ENCODE results near the gene NUDT14. TPM values are rescaled to one million over a fixed set of nuclear protein-coding genes. Genes with fewer than 3 reads are reported as not detected.
A peak's percentile ranks its signal among the peaks of the same experiment; 100 is the strongest.

NUDT14 gene
- total and polyA plus RNA-seq, 8 donors: 15.2 to 62.6 (median 26.6) TPM; not detected in 1

DNA sequence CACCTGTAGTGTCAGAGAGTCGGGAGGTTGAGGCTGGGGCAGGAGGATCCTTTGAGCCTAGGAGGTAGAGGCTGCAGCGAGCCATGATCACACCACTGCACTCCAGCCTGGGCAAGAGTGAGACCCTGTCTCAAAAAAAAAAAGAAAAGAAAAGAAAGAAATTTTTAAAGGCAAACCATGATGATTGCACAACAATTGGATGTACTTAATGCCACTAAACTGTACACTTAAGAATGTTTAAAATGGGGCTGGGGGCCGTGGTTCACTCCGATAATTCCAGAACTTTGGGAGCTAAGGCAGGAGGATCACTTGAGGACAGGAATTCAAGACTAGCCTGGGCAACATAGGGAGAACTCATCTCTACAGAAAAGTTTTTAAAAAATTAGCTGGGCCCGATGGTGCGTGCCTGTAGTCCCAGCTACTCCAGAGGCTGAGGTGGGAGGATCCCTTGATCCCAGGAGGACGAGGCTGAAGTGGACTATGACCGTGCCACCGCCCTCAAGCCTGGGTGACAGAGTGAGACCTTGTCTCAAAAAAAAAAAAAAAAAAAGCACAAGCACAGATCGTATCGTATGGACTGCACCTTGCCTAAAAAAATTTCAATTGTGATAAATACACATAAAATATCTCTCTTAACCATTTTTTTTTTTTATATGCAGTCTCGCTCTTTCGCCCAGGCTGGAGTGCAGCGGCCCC, 45.3 kb downstream of the NUDT14 start:
- no peak overlapping the region for H3K4me3 ChIP-seq
- no peaks in the 10 kb centered on the region for H3K4me1 ChIP-seq
- no peak overlapping the region for H3K27ac ChIP-seq
- WGBS, 5 donors: 84 to 92% (median 86%) methylated on average over 14 of the region's 14 CpGs
- H3K9me3 ChIP-seq: peaks cover 4 to 35% (median 27%) of the 10 kb centered on the region in 4 donors
- H3K27me3 ChIP-seq: peaks cover 0 to 3% (median 0%) of the 10 kb centered on the region in 3 donors
- no peak for TF ChIP-seq CTCF (IDR thresholded peaks at IDR 0.05)
- no peak for TF ChIP-seq POLR2AphosphoS5 (IDR thresholded peaks at IDR 0.05)
- TF ChIP-seq POLR2A (IDR thresholded peaks at IDR 0.05): no peak
- TF ChIP-seq EP300 (IDR thresholded peaks at IDR 0.05): no peak
- intact Hi-C loops (cut with DNase I; ENCODE audit: low total_unique reads): no loop called here
- H3K36me3 ChIP-seq: peaks cover 0 to 4% (median 0%) of the 10 kb centered on the region in 4 donors
- DNase-seq: no peak

DNA sequence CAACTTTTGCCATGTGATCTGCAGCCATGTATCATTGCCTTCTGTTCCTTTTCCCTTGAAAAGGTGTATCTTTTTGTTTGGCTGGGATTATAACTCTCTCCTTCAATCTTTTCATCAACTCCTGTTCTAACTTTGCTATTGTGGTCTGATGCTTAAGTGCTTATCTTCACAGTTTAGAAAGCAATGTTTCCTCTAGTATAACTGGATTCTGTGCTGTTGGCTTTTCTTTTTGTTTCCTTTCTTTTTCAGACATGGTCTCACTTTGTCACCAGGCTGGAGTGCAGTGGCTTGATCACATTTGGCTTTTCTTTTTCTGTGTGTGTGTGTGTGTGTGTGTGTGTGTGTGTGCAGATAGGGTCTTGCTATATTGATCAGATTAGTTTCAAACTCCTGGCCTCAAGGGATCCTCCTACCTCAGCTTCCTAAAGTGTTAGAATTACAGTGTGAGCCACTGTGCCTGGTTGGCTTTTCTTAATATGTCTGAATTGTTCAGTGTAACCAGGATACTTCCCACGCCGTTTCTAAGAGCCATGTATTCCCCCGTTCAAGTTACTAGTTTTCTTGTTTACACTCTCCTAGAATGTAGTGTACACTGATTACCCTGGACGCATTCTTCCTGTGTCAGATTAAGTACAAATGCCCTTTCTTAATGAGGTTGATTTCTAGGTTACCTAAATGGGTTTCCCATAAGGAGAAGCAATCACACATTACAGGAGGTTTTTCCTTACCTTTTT, 48.0 kb downstream of the NUDT14 start:
- H3K27ac ChIP-seq: no peak overlapping the region
- 21 to 49% (median 25%) methylated on average over 4 of the region's 4 CpGs for WGBS, 5 donors
- DNase-seq: no peak

DNA sequence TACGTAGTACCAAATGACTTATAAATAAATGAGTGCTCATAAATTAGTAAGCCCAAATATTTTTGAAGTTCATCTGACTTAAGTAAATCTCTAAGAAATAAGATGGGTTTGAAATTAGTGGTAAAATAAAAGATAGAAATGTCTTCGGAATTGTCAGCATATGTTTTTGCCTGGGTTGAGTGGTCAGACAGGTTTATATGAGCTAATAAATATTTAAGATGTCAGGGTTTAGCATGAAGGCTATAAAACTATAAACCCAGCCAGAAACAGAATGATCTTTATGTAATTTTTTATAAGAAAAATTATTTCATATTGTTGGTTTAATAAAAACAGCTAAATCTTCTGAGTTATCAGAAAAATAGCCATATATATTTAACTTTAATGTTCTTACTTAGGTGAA, 49.9 kb downstream of the NUDT14 start:
- Histone ChIP-seq H3K4me3 (no peak overlapping the region), H3K36me3 (no peaks in the 10 kb centered on the region), H3K4me1 (no peaks in the 10 kb centered on the region), H3K27me3 (peaks cover 0 to 33% (median 0%) of the 10 kb centered on the region in 3 donors), H3K9me3 (peaks cover 0 to 24% (median 11%) of the 10 kb centered on the region in 4 donors), H3K27ac (no peak overlapping the region)
- DNase-seq: no peak
- 84 to 89% (median 85%) methylated on average over 2 of the region's 2 CpGs for whole genome bisulfite sequencing, 5 donors
- TF ChIP-seq POLR2AphosphoS5 (IDR thresholded peaks at IDR 0.05) (no peak), EP300 (IDR thresholded peaks at IDR 0.05) (no peak), CTCF (IDR thresholded peaks at IDR 0.05) (no peak), POLR2A (IDR thresholded peaks at IDR 0.05) (no peak)
- intact Hi-C loops (cut with DNase I; ENCODE audit: low total_unique reads): no loop called here

More for the DNA sequence above, 48.0 kb downstream of the NUDT14 start:
- intact Hi-C loops (cut with DNase I; ENCODE audit: low total_unique reads): no loop called here
- peaks cover 0 to 15% (median 0%) of the 10 kb centered on the region in 3 donors for H3K27me3 ChIP-seq
- no peaks in the 10 kb centered on the region for H3K36me3 ChIP-seq
- H3K4me3 ChIP-seq: no peak overlapping the region
- TF ChIP-seq POLR2AphosphoS5 (IDR thresholded peaks at IDR 0.05) (no peak), CTCF (IDR thresholded peaks at IDR 0.05) (no peak)
- peaks cover 0 to 24% (median 11%) of the 10 kb centered on the region in 4 donors for H3K9me3 ChIP-seq
- no peaks in the 10 kb centered on the region for H3K4me1 ChIP-seq

DNA sequence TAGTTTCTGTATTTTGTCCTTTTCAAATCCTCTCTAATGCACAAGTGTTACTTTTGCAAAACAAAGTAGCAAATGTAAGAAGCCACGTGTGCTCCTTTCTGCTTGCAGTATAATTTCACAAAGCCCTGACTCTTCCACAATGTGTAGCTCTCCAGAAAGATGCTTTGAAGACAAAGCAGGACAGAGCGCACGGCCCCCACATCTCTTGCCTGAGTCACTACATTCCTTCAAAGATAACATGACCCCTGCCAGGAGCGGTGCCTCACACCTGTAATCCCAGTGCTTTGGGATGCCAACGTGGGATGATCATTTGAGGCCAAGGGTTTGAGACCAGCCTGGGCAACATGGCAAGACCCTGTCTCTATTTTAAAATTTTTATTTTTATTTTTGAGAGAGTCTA, 53.1 kb downstream of the NUDT14 start:
- no peak for TF ChIP-seq POLR2AphosphoS5 (IDR thresholded peaks at IDR 0.05)
- intact Hi-C loops (cut with DNase I; ENCODE audit: low total_unique reads): no loop called here
- DNase-seq: peak in 1 of 2 donors; percentile 13
- Histone ChIP-seq H3K4me3 (no peak overlapping the region), H3K27ac (no peak overlapping the region), H3K9me3 (peaks cover 0 to 25% (median 11%) of the 10 kb centered on the region in 4 donors), H3K27me3 (peaks cover 0 to 59% (median 0%) of the 10 kb centered on the region in 3 donors), H3K36me3 (no peaks in the 10 kb centered on the region), H3K4me1 (no peaks in the 10 kb centered on the region)
- WGBS, 5 donors: 47 to 59% (median 55%) methylated on average over 5 of the region's 5 CpGs
